HEK293 (cell line): ENCODE results near the gene BICRAL.

Experiments used
- GLI2 ChIP-seq: fragments of 450-650 bp; formaldehyde crosslinking; IDR thresholded peaks from 2 replicates; pipeline ENCODE4; 2017; ENCODE audit warnings: missing biosample characterization, missing genetic modification characterization, low read depth, borderline replicate concordance
- GLIS2 ChIP-seq: fragments of 450-650 bp; formaldehyde crosslinking; IDR thresholded peaks from 2 replicates; pipeline ENCODE4 v1.5.1; 2016; ENCODE audit warnings: missing biosample characterization, missing genetic modification characterization
- HIC1 ChIP-seq: fragments of 450-650 bp; formaldehyde crosslinking; IDR thresholded peaks from 2 replicates; pipeline ENCODE4 v1.5.1; 2016; ENCODE audit warnings: missing biosample characterization, missing genetic modification characterization
- HOXA7 ChIP-seq: sonication (generic); formaldehyde crosslinking; IDR thresholded peaks from 2 replicates; pipeline ENCODE4 v1.8.1; 2022; ENCODE audit warnings: missing genetic modification reagents, borderline replicate concordance
- KLF10 ChIP-seq: fragments of 450-650 bp; IDR thresholded peaks from 2 replicates; pipeline ENCODE4 v1.5.1; 2018; ENCODE audit warnings: missing biosample characterization, mild to moderate bottlenecking, missing genetic modification characterization
- KLF8 ChIP-seq: fragments of 450-650 bp; formaldehyde crosslinking; IDR thresholded peaks from 2 replicates; pipeline ENCODE4 v1.5.1; 2016; ENCODE audit warnings: missing biosample characterization, missing genetic modification characterization
- REST ChIP-seq: fragments of 450-650 bp; formaldehyde crosslinking; IDR thresholded peaks from 2 replicates; pipeline ENCODE4 v1.5.1; 2016; ENCODE audit warnings: missing biosample characterization, missing genetic modification characterization
- TCF7L2 ChIP-seq: IDR thresholded peaks from 2 replicates; pipeline ENCODE4 v1.6.1; 2011; ENCODE audit warnings: low read depth, mild to moderate bottlenecking, inconsistent platforms, low read length, moderate library complexity, borderline replicate concordance
- ZBTB44 ChIP-seq: fragments of 450-650 bp; IDR thresholded peaks from 2 replicates; pipeline ENCODE4 v1.5.1; 2018; ENCODE audit warnings: missing biosample characterization, mild to moderate bottlenecking, missing genetic modification characterization
- ZIC2 ChIP-seq: fragments of 450-650 bp; formaldehyde crosslinking; IDR thresholded peaks from 2 replicates; pipeline ENCODE4 v1.5.1; 2016; ENCODE audit warnings: missing biosample characterization, missing genetic modification characterization
- ZNF146 ChIP-seq: fragments of 450-650 bp; formaldehyde crosslinking; IDR thresholded peaks from 2 replicates; pipeline ENCODE4 v1.5.1; 2016; ENCODE audit warnings: missing biosample characterization, missing genetic modification characterization
- ZNF366 ChIP-seq: fragments of 450-650 bp; formaldehyde crosslinking; conservative IDR thresholded peaks from 2 replicates; pipeline ENCODE4 v1.5.1; 2016; ENCODE audit warnings: missing biosample characterization, missing genetic modification characterization
- ZNF548 ChIP-seq: fragments of 450-650 bp; formaldehyde crosslinking; IDR thresholded peaks from 2 replicates; pipeline ENCODE4 v1.5.1; 2016; ENCODE audit warnings: missing biosample characterization, missing genetic modification characterization
- ZNF549 ChIP-seq: fragments of 450-650 bp; IDR thresholded peaks from 2 replicates; pipeline ENCODE4 v1.5.1; 2018; ENCODE audit warnings: missing biosample characterization, missing genetic modification characterization, mild to moderate bottlenecking, inconsistent platforms, moderate library complexity
- ZNF580 ChIP-seq: fragments of 450-650 bp; formaldehyde crosslinking; IDR thresholded peaks from 2 replicates; pipeline ENCODE4 v1.5.1; 2016; ENCODE audit warnings: missing biosample characterization, missing genetic modification characterization
- ZNF596 ChIP-seq: fragments of 450-650 bp; IDR thresholded peaks from 2 replicates; pipeline ENCODE4 v1.5.0; 2018; ENCODE audit warnings: missing biosample characterization, mild to moderate bottlenecking, missing genetic modification characterization, moderate library complexity
- ZNF610 ChIP-seq: fragments of 450-650 bp; formaldehyde crosslinking; IDR thresholded peaks from 2 replicates; pipeline ENCODE4 v1.5.1; 2016; ENCODE audit warnings: missing biosample characterization, missing genetic modification characterization, borderline replicate concordance
- ZNF624 ChIP-seq: fragments of 450-650 bp; formaldehyde crosslinking; IDR thresholded peaks from 2 replicates; pipeline ENCODE4 v1.5.1; 2017; ENCODE audit warnings: missing biosample characterization, missing genetic modification characterization
- ZNF626 ChIP-seq: fragments of 450-650 bp; sonication (Bioruptor Pico); formaldehyde crosslinking; IDR thresholded peaks from 2 replicates; pipeline ENCODE4 v1.5.1; 2018; ENCODE audit warnings: missing biosample characterization, missing genetic modification characterization, inconsistent platforms
- ZNF677 ChIP-seq: fragments of 450-650 bp; IDR thresholded peaks from 2 replicates; pipeline ENCODE4 v1.5.0; 2018; ENCODE audit warnings: missing biosample characterization, mild to moderate bottlenecking, missing genetic modification characterization, moderate library complexity
- ZNF747 ChIP-seq: fragments of 450-650 bp; formaldehyde crosslinking; IDR thresholded peaks from 2 replicates; pipeline ENCODE4 v1.5.1; 2016; ENCODE audit warnings: missing biosample characterization, missing genetic modification characterization
- ZNF76 ChIP-seq: fragments of 450-650 bp; formaldehyde crosslinking; IDR thresholded peaks from 2 replicates; pipeline ENCODE4; 2016; ENCODE audit warnings: low read depth, missing biosample characterization, missing genetic modification characterization, borderline replicate concordance
- ZNF837 ChIP-seq: fragments of 450-650 bp; formaldehyde crosslinking; IDR thresholded peaks from 2 replicates; pipeline ENCODE4 v1.5.1; 2016; ENCODE audit warnings: missing biosample characterization, missing genetic modification characterization
- ZSCAN4 ChIP-seq: fragments of 450-650 bp; formaldehyde crosslinking; IDR thresholded peaks from 2 replicates; pipeline ENCODE4 v1.5.1; 2017; ENCODE audit warnings: missing biosample characterization, missing genetic modification characterization
- TF ChIP-seq, protein P1 (sequence below): fragments of 450-650 bp; formaldehyde crosslinking; IDR thresholded peaks from 2 replicates; pipeline ENCODE4 v1.5.1; 2016; ENCODE audit warnings: missing biosample characterization, missing genetic modification characterization
- TF ChIP-seq, protein P2 (sequence below): fragments of 450-650 bp; formaldehyde crosslinking; IDR thresholded peaks from 2 replicates; pipeline ENCODE4 v1.5.1; 2016; ENCODE audit warnings: missing biosample characterization, missing genetic modification characterization

Gene BICRAL

DNA sequence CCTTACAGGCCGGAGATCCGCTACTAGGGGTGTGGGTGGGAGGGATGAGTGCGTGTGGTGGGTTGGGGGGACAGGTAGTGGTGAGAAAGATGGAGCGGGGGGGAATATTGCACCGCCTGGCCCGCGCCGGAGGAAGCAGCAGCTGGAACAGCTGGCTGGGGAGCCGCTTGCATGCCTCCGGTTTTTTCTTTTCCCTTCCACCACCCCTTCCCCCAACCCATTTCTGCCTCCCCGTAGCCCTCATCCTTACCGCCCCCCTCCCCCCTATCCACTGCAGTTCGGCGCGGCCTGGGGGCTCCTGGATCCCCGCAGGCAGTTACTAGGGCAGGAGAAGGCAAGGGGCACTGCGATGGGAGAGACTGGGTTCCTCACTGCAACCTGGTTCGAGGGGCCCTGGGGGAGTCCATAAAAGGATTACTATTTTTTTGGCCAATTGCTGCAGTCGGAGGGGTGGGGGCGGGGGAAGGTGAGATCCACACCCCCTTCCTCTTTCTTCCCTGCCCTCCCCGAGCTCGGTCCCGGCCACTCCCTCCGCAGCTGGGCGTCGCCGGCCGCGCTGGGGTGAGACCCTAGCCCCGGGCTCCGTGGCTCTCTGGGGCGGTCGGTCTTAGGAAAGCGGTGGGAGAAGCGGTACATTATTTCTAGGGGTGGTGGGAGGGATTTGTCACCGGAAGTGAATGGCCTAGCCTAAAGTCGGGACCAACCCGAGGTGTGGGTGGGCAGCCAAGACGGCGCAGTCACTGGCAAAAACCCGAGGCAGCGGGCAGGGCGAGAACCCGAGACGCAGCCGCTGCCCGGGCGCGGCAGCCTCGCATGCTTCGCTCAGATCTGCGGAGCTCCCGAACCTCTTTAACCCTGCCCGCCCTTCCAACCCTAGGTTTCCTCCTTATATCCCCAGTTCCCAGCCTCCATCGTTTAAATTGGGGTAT lies 35.1 kb upstream of the BICRAL start (continued):
- TF ChIP-seq, protein P1, sequence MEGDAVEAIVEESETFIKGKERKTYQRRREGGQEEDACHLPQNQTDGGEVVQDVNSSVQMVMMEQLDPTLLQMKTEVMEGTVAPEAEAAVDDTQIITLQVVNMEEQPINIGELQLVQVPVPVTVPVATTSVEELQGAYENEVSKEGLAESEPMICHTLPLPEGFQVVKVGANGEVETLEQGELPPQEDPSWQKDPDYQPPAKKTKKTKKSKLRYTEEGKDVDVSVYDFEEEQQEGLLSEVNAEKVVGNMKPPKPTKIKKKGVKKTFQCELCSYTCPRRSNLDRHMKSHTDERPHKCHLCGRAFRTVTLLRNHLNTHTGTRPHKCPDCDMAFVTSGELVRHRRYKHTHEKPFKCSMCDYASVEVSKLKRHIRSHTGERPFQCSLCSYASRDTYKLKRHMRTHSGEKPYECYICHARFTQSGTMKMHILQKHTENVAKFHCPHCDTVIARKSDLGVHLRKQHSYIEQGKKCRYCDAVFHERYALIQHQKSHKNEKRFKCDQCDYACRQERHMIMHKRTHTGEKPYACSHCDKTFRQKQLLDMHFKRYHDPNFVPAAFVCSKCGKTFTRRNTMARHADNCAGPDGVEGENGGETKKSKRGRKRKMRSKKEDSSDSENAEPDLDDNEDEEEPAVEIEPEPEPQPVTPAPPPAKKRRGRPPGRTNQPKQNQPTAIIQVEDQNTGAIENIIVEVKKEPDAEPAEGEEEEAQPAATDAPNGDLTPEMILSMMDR (tag by site-specific recombination): no peak
- TF ChIP-seq HIC1 (tag by site-specific recombination): peak; percentile 83
- peak; percentile 95 for TF ChIP-seq GLIS2
- TF ChIP-seq ZNF837 (tag by site-specific recombination): no peak
- TF ChIP-seq ZNF596 (tag by site-specific recombination): no peak; the same call in 1 of the 2 replicates
- peak; percentile 91 for TF ChIP-seq KLF10 (tag by site-specific recombination)
- peak; percentile 94 for TF ChIP-seq KLF8 (tag by site-specific recombination)
- TF ChIP-seq TCF7L2: no peak
- no peak for TF ChIP-seq ZNF626 (tag by site-specific recombination)
- no peak for TF ChIP-seq ZNF624 (tag by site-specific recombination)
- TF ChIP-seq ZSCAN4 (tag by site-specific recombination): no peak
- TF ChIP-seq, protein P2, sequence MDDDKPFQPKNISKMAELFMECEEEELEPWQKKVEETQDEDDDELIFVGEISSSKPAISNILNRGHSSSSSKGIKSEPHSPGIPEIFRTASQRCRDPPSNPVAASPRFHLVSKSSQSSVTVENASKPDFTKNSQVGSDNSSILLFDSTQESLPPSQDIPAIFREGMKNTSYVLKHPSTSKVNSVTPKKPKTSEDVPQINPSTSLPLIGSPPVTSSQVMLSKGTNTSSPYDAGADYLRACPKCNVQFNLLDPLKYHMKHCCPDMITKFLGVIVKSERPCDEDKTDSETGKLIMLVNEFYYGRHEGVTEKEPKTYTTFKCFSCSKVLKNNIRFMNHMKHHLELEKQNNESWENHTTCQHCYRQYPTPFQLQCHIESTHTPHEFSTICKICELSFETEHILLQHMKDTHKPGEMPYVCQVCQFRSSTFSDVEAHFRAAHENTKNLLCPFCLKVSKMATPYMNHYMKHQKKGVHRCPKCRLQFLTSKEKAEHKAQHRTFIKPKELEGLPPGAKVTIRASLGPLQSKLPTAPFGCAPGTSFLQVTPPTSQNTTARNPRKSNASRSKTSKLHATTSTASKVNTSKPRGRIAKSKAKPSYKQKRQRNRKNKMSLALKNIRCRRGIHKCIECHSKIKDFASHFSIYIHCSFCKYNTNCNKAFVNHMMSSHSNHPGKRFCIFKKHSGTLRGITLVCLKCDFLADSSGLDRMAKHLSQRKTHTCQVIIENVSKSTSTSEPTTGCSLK: no peak
- TF ChIP-seq ZNF747 (tag by site-specific recombination): no peak
- no peak for TF ChIP-seq ZNF677 (tag by site-specific recombination)
- TF ChIP-seq ZNF146: 0 out of 2 replicates have a peak, but pooled peaks have one; percentile 38
- no peak for TF ChIP-seq ZNF549 (tag by site-specific recombination)
- no peak for TF ChIP-seq REST (tag by site-specific recombination)
- TF ChIP-seq GLI2: no peak
- peak; percentile 78 for TF ChIP-seq ZIC2 (tag by site-specific recombination)
- peak; percentile 62 for TF ChIP-seq ZNF580 (tag by site-specific recombination)
- TF ChIP-seq ZNF366 (tag by site-specific recombination): peak; percentile 55
- TF ChIP-seq ZBTB44 (tag by site-specific recombination): no peak; the same call in 1 of the 2 replicates
- TF ChIP-seq HOXA7 (CRISPR knock-in tag): no peak
- TF ChIP-seq ZNF610 (tag by site-specific recombination): no peak
- TF ChIP-seq ZNF548 (tag by site-specific recombination): no peak
- no peak; the same call in 1 of the 2 replicates for TF ChIP-seq ZNF76 (tag by site-specific recombination)
